Ovary (tissue), 3 donors: ENCODE measurements around the gene DLL1.
"Not testable (repeated sequence)": the region's sequence is repeated elsewhere in the genome, so short reads cannot be mapped to it uniquely, and the experiment has no call there.

ENCODE experiments used
- EP300 ChIP-seq: sonication (generic); formaldehyde crosslinking; IDR thresholded peaks from one replicate; pipeline ENCODE4 v1.6.1; 2017; ENCODE audit warnings: antibody characterized with exemption
- POLR2A ChIP-seq: fragments of 450-650 bp; IDR thresholded peaks from one replicate; pipeline ENCODE4 v1.6.1; 2017; ENCODE audit warnings: antibody characterized with exemption, mild to moderate bottlenecking, moderate library complexity
- TF ChIP-seq, protein P1 (sequence below), 3 donors: fragments of 450-650 bp in 2 of 3; fragments of 200-600 bp in 1 of 3; IDR thresholded peaks; one replicate each; pipeline versions ENCODE4 v1.5.1 to v1.8.0; 2016 to 2022; ENCODE audit warnings: antibody characterized with exemption in 3 of 3, mild to moderate bottlenecking in 1 of 3
- donor health status: DM: no; HTN: no; CAD: no.

DNA sequence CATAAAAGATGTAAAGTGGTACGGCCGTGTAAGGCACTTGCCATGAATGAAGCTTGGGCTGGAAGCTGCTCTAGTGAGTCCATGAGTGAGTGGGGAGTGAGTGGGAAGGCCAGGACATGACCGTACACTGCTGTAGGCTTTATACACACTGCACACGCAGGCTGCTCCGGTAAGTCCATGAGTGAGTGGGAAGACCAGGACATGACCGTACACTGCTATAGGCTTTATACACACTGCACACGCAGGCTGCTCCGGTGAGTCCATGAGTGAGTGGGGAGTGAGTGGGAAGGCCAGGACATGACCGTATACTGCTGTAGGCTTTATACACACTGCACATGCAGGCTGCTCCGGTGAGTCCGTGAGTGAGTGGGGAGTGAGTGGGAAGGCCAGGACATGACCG lies 26.2 kb downstream of the DLL1 start:
- TF ChIP-seq, protein P1, sequence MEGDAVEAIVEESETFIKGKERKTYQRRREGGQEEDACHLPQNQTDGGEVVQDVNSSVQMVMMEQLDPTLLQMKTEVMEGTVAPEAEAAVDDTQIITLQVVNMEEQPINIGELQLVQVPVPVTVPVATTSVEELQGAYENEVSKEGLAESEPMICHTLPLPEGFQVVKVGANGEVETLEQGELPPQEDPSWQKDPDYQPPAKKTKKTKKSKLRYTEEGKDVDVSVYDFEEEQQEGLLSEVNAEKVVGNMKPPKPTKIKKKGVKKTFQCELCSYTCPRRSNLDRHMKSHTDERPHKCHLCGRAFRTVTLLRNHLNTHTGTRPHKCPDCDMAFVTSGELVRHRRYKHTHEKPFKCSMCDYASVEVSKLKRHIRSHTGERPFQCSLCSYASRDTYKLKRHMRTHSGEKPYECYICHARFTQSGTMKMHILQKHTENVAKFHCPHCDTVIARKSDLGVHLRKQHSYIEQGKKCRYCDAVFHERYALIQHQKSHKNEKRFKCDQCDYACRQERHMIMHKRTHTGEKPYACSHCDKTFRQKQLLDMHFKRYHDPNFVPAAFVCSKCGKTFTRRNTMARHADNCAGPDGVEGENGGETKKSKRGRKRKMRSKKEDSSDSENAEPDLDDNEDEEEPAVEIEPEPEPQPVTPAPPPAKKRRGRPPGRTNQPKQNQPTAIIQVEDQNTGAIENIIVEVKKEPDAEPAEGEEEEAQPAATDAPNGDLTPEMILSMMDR (IDR thresholded peaks at IDR 0.05) = not testable (repeated sequence)
- TF ChIP-seq POLR2A, EP300: not testable (repeated sequence)
